22Rv1 (cell line): Measurements from ENCODE around the gene TMEM130.

ENCODE experiments used
- CTCF ChIP-seq: fragments of 450-650 bp; IDR thresholded peaks from 2 replicates; pipeline ENCODE4 v1.5.1; 2017; ENCODE audit warnings: mild to moderate bottlenecking
- ZFX ChIP-seq: fragments of 450-650 bp; IDR thresholded peaks from 2 replicates; pipeline ENCODE4 v1.6.1; 2017; ENCODE audit warnings: antibody characterized with exemption, borderline replicate concordance

GRCh38 chr7:98903246-98903645 lies 33.4 kb upstream of the TMEM130 start:
- no peak for TF ChIP-seq CTCF
- TF ChIP-seq ZFX = no peak
